ENCODE data around the gene BBOF1. TPM values are rescaled to one million over a fixed set of nuclear protein-coding genes. Genes with fewer than 3 reads are reported as not detected.

Gene BBOF1, protein sequence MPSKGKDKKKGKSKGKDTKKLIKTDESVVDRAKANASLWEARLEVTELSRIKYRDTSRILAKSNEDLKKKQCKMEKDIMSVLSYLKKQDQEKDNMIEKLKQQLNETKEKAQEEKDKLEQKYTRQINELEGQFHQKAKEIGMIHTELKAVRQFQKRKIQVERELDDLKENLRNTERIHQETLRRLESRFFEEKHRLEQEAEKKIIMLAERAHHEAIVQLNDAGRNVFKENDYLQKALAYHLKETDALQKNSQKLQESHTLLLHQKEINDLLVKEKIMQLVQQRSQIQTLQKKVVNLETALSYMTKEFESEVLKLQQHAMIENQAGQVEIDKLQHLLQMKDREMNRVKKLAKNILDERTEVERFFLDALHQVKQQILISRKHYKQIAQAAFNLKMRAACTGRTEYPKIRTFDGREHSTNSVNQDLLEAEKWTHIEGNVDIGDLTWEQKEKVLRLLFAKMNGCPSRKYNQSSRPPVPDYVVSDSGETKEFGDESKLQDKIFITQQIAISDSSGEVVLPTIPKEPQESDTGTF
- total RNA-seq: 5.6 TPM

DNA sequence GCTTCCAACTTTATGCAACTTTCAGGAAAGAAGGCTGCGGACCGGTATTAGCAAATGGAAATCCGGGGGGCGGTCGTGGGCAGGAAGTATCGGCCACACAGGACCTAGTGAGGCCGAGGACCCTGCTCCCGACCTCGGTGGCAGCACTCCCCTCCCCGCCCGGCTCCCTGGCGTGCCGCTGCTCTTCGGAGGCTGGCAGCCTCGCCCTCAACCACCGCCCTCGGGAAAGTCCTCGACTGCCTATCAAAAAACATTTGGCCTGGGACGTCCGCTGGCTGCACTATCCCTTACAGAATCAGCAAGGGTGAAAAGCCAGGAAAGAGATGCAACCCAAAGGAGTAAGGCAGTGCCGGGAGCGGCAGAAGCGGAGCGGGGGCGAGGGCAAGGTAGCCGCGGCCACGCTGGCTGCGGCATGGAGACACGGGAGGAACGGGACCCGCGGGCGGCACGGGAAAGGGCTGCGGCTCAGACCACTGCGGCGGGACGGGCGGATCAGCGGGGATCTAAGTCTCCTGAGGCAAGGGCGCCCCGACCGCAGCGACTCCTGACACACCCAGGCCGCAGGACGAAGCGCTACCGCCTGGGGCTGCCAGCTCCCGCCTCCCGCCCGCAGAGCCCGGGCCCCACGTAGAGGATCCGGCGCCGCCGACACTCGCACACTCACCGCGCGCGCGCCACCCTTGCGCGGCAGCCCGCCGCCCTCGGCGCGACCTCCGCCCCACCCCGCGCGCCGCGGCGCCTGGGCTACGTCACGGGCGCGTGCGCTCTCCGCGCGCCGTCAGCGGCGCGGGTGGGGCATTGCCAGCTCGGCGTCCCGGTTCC lies at the start of gene BBOF1, which contains the start of gene ENTPD5:
Gene BBOF1, plus strand, starts transcription at position 764 of the 822 bp plus-strand sequence. CDS start 130 bp downstream, outside the sequence.
Gene ENTPD5, minus strand, starts transcription at position 703 of the 822 bp plus-strand sequence. CDS start 31,186 bp downstream, outside the sequence.
- Histone ChIP-seq H3K9me3 (no peaks in the 10 kb centered on the region), H3K36me3 (no peaks in the 10 kb centered on the region), H3K4me3 (peak within 1 kb of the TSS; percentile 60 to 79), H3K4me1 (peaks cover 16% of the 10 kb centered on the region), H3K27ac (peak within 1 kb of the TSS; percentile 93), H3K27me3 (no peaks in the 10 kb centered on the region)
- DNase-seq (ENCODE audit: extremely low spot score in 2 of 2): peak in 1 of 2 donors; percentile 89
- intact Hi-C loops (cut with DNase I): no loop called here
- peak in 1 of 2 donors; percentile 83 for TF ChIP-seq POLR2AphosphoS5 (IDR thresholded peaks at IDR 0.05; ENCODE audit: insufficient read depth in 1 of 2, low read depth in 1 of 2)
- peak in 1 of 2 donors; percentile 85 for TF ChIP-seq POLR2A (IDR thresholded peaks at IDR 0.05)
- TF ChIP-seq, protein P1, sequence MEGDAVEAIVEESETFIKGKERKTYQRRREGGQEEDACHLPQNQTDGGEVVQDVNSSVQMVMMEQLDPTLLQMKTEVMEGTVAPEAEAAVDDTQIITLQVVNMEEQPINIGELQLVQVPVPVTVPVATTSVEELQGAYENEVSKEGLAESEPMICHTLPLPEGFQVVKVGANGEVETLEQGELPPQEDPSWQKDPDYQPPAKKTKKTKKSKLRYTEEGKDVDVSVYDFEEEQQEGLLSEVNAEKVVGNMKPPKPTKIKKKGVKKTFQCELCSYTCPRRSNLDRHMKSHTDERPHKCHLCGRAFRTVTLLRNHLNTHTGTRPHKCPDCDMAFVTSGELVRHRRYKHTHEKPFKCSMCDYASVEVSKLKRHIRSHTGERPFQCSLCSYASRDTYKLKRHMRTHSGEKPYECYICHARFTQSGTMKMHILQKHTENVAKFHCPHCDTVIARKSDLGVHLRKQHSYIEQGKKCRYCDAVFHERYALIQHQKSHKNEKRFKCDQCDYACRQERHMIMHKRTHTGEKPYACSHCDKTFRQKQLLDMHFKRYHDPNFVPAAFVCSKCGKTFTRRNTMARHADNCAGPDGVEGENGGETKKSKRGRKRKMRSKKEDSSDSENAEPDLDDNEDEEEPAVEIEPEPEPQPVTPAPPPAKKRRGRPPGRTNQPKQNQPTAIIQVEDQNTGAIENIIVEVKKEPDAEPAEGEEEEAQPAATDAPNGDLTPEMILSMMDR (IDR thresholded peaks at IDR 0.05): no peak

DNA sequence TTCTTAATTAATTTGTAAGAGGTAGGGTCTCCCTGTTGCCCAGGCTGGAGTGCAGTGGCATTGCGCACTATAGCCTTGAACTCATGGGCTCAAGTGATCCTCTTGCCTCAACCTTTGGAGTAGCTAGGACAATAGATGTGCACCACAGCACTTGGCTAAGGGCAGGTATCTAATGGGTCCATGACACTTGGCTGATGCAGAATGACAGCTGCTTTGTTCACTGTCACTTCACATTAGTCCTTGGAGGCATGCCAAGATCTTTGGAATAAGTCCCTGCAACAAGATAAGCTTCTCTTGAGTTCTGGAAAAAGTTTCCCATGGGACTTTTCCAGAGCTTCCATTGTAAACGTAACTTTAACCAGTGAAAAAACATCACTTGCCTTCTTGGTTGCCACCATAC lies 45.7 kb upstream of the BBOF1 start:
- TF ChIP-seq, protein P1 (IDR thresholded peaks at IDR 0.05): no peak
- no peak for TF ChIP-seq POLR2AphosphoS5 (IDR thresholded peaks at IDR 0.05; ENCODE audit: insufficient read depth in 1 of 2, low read depth in 1 of 2)
- no peak for TF ChIP-seq POLR2A (IDR thresholded peaks at IDR 0.05)
- DNase-seq (ENCODE audit: extremely low spot score in 2 of 2): no peak
- H3K27ac ChIP-seq: no peak overlapping the region
- intact Hi-C loops (cut with DNase I): no loop called here
- H3K4me3 ChIP-seq: no peak overlapping the region
- H3K4me1 ChIP-seq: no peaks in the 10 kb centered on the region
- H3K27me3 ChIP-seq: no peaks in the 10 kb centered on the region
- H3K9me3 ChIP-seq: no peaks in the 10 kb centered on the region
- H3K36me3 ChIP-seq: peaks cover 0 to 25% of the 10 kb centered on the region in 2 donors

GRCh38 chr14:73976125-73976524 lies 43.0 kb upstream of the BBOF1 start:
- peaks cover 0 to 10% of the 10 kb centered on the region in 2 donors for H3K36me3 ChIP-seq
- TF ChIP-seq POLR2AphosphoS5 (IDR thresholded peaks at IDR 0.05; ENCODE audit: insufficient read depth in 1 of 2, low read depth in 1 of 2) (no peak), POLR2A (IDR thresholded peaks at IDR 0.05) (no peak)
- TF ChIP-seq, protein P1 (IDR thresholded peaks at IDR 0.05): no peak
- no peaks in the 10 kb centered on the region for H3K27me3 ChIP-seq
- no peaks in the 10 kb centered on the region for H3K9me3 ChIP-seq
- intact Hi-C loops (cut with DNase I): no loop called here
- no peak for DNase-seq (ENCODE audit: extremely low spot score in 2 of 2)
- no peak overlapping the region for H3K27ac ChIP-seq
- no peaks in the 10 kb centered on the region for H3K4me1 ChIP-seq
- H3K4me3 ChIP-seq: no peak overlapping the region

GRCh38 chr14:73977896-73978295 lies 41.3 kb upstream of the BBOF1 start:
- no peaks in the 10 kb centered on the region for H3K27me3 ChIP-seq
- intact Hi-C loops (cut with DNase I): no loop called here
- H3K4me3 ChIP-seq: no peak overlapping the region
- TF ChIP-seq POLR2AphosphoS5 (IDR thresholded peaks at IDR 0.05; ENCODE audit: insufficient read depth in 1 of 2, low read depth in 1 of 2) (no peak), POLR2A (IDR thresholded peaks at IDR 0.05) (no peak)
- TF ChIP-seq, protein P1 (IDR thresholded peaks at IDR 0.05): no peak
- DNase-seq (ENCODE audit: extremely low spot score in 2 of 2): no peak
- H3K4me1 ChIP-seq: no peaks in the 10 kb centered on the region
- H3K9me3 ChIP-seq: no peaks in the 10 kb centered on the region
- peaks cover 0 to 14% of the 10 kb centered on the region in 2 donors for H3K36me3 ChIP-seq
- H3K27ac ChIP-seq: no peak overlapping the region
